H1 (cell line): Measurements from ENCODE around the gene C12orf75. TPM values are rescaled to one million over a fixed set of nuclear protein-coding genes. Genes with fewer than 3 reads are reported as not detected.

ENCODE experiments used
- CBX8 ChIP-seq: fragments of 300-800, 300-1000 bp; sonication (generic); IDR thresholded peaks from 2 replicates; pipeline ENCODE4 v1.7.1; 2016; ENCODE audit warnings: low read depth, low read length, borderline replicate concordance
- EP300 ChIP-seq, 2 experiments: IDR thresholded peaks; 1 replicate in 1 of 2; 2 replicates in 1 of 2; pipeline ENCODE4 v1.6.1; 2011 to 2012; ENCODE audit warnings: low read depth in 2 of 2, low read length in 2 of 2, mild to moderate bottlenecking in 2 of 2, borderline replicate concordance in 1 of 2, inconsistent platforms in 1 of 2, moderate library complexity in 1 of 2
- TAF7 ChIP-seq: optimal IDR thresholded peaks from 2 replicates; pipeline ENCODE3; 2011; ENCODE audit warnings: low read depth, mild to moderate bottlenecking, inconsistent platforms, low read length, moderate library complexity, borderline replicate concordance
- polyA plus RNA-seq, 7 experiments: library from polyadenylated mRNA; depleted of rRNA in 3 of 7; stranded (reverse) in 5 of 7; unstranded in 2 of 7; fragments of >200 nt in 5 of 7; fragments of 200-250 nt in 2 of 7; gene quantifications; 1 replicate in 5 of 7; 2 replicates in 1 of 7; 4 replicates in 1 of 7; pipeline versions ENCODE4 v1.2.1 to v1.2.3, GENCODE V29; 2011 to 2013; ENCODE audit warnings: missing spikeins in 2 of 7, mixed read lengths in 2 of 7
- total RNA-seq: library from RNA; stranded (reverse); fragmentation: NEBNext Ultra II Directional; extraction: Animal tissue kit (Norgen Biotek cat#: 25700); gene quantifications from 2 replicates; pipeline ENCODE4 v1.2.1, GENCODE V29; 2021
- TF ChIP-seq, protein P1 (sequence below): IDR thresholded peaks from 2 replicates; pipeline ENCODE4 v1.6.1; 2011; ENCODE audit warnings: low read length, improper control_type of control experiment

The C12orf75 gene
- total and polyA plus RNA-seq, 2 of the 8 experiments (the other 6 are each of a cell fraction or from before 2014, with no cell fraction given) = 26.4 to 41.2 TPM

DNA sequence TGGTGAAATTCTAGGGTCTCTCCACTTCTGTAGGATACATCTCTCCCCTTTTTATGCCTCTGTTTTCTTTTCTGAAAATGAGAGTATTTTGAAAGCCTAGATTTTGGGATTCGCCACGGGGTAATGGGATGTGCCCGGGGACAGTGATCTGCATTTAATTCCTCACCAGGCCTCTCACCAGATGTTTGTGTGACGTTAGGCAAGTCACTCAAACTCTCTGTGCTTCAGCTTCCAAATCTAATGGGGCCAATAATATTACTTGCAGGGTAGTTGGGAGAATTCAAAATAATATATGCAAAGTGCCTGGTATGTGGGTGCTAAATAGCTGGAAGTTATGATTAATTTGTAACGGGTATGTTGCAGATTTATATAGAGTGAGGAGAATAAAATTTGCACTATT is 78.8 kb downstream of the C12orf75 start (continued):
- TF ChIP-seq, protein P1, sequence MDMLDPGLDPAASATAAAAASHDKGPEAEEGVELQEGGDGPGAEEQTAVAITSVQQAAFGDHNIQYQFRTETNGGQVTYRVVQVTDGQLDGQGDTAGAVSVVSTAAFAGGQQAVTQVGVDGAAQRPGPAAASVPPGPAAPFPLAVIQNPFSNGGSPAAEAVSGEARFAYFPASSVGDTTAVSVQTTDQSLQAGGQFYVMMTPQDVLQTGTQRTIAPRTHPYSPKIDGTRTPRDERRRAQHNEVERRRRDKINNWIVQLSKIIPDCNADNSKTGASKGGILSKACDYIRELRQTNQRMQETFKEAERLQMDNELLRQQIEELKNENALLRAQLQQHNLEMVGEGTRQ = no peak
- TF ChIP-seq TAF7 (no peak), CBX8 (no peak), EP300 (IDR thresholded peaks at IDR 0.05; ENCODE audit: borderline replicate concordance in 1 of 2, low read depth in 2 of 2, low read length in 2 of 2) (no peak)
